Neural cell (in vitro differentiated cells): Measurements from ENCODE around the gene S100G. TPM values are rescaled to one million over a fixed set of nuclear protein-coding genes. Genes with fewer than 3 reads are reported as not detected.
A peak's percentile ranks its signal among the peaks of the same experiment; 100 is the strongest.

ENCODE experiments used
- H2AFZ ChIP-seq: fragments of 200-600, 300-800 bp; sonication (generic), shearing (Covaris generic); 2 replicates; pipeline ENCODE4 v1.6.0; 2014; ENCODE audit warnings: low read depth, mild to moderate bottlenecking, antibody characterized with exemption, low read length, moderate library complexity
- H3F3A ChIP-seq: fragments of 200-600 bp; shearing (Covaris generic); 2 replicates; pipeline ENCODE4 v1.6.1; 2016; ENCODE audit warnings: mild to moderate bottlenecking, moderate library complexity, mixed read lengths, antibody characterized with exemption, low read length; ENCODE audit not compliant: insufficient read depth, poor library complexity, severe bottlenecking
- H3K27ac ChIP-seq: fragments of 200-600, 300-800 bp; sonication (generic), shearing (Covaris generic); 2 replicates; pipeline ENCODE4 v1.5.1; 2014; ENCODE audit warnings: mild to moderate bottlenecking, low read length, moderate library complexity
- H3K27me3 ChIP-seq: fragments of 300-800, 200-600 bp; sonication (generic), shearing (Covaris generic); 2 replicates; pipeline ENCODE4 v1.6.0; 2014; ENCODE audit warnings: mild to moderate bottlenecking, low read depth, low read length, moderate library complexity; ENCODE audit not compliant: insufficient read depth
- H3K36me3 ChIP-seq: fragments of 300-800, 200-600 bp; sonication (generic), shearing (Covaris generic); 2 replicates; pipeline ENCODE4 v1.5.1; 2014; ENCODE audit warnings: mild to moderate bottlenecking, antibody characterized with exemption, low read length, moderate library complexity; ENCODE audit not compliant: insufficient read depth
- H3K4me2 ChIP-seq: fragments of 300-800, 200-600 bp; sonication (generic), shearing (Covaris generic); 2 replicates; pipeline ENCODE4 v1.6.0; 2014; ENCODE audit warnings: mild to moderate bottlenecking, low read length
- H3K4me3 ChIP-seq: fragments of 300-800, 200-600 bp; sonication (generic), shearing (Covaris generic); 2 replicates; pipeline ENCODE4 v1.5.1; 2014; ENCODE audit warnings: mild to moderate bottlenecking, low read length, moderate library complexity
- H3K79me2 ChIP-seq: fragments of 200-600 bp; shearing (Covaris generic); replicated peaks from 2 replicates; pipeline ENCODE4 v1.6.0; 2014; ENCODE audit warnings: mild to moderate bottlenecking, low read length, moderate library complexity; ENCODE audit not compliant: insufficient read depth
- H3K9ac ChIP-seq: fragments of 300-800, 200-600 bp; sonication (generic), shearing (Covaris generic); 2 replicates; pipeline ENCODE4 v1.6.1; 2016; ENCODE audit warnings: mild to moderate bottlenecking, low read length, mixed read lengths
- H3K9me2 ChIP-seq: fragments of 200-600 bp; shearing (Covaris generic); 2 replicates; pipeline ENCODE4 v1.6.1; 2016; ENCODE audit warnings: mild to moderate bottlenecking, low read length, mixed read lengths; ENCODE audit not compliant: insufficient read depth
- H3K9me3 ChIP-seq: fragments of 200-600, 300-800 bp; sonication (generic), shearing (Covaris generic); 2 replicates; pipeline ENCODE4 v1.6.1; 2016; ENCODE audit warnings: mild to moderate bottlenecking, mixed run types, low read length, moderate library complexity, mixed read lengths
- H4K20me1 ChIP-seq: fragments of 200-600 bp; shearing (Covaris generic); 2 replicates; pipeline ENCODE4 v1.6.1; 2016; ENCODE audit warnings: mild to moderate bottlenecking, mixed run types; ENCODE audit not compliant: insufficient read depth
- EP300 ChIP-seq: fragments of 450-650 bp; conservative IDR thresholded peaks from 2 replicates; pipeline ENCODE4 v1.6.1; 2014; ENCODE audit warnings: antibody characterized with exemption, mild to moderate bottlenecking, moderate library complexity; ENCODE audit not compliant: poor library complexity, severe bottlenecking
- EZH2 ChIP-seq: fragments of 200-600, 300-800 bp; shearing (Covaris generic), sonication (generic); IDR thresholded peaks from 2 replicates; pipeline ENCODE4 v1.6.1; 2014; ENCODE audit warnings: antibody characterized with exemption, low read length, borderline replicate concordance, mild to moderate bottlenecking; ENCODE audit not compliant: insufficient read depth, poor library complexity, severe bottlenecking
- MXI1 ChIP-seq: fragments of 450-650 bp; conservative IDR thresholded peaks from 2 replicates; pipeline ENCODE4 v1.6.1; 2014; ENCODE audit warnings: antibody characterized with exemption, mild to moderate bottlenecking; ENCODE audit not compliant: poor library complexity, severe bottlenecking
- POLR2AphosphoS5 ChIP-seq: IDR thresholded peaks from 2 replicates; pipeline ENCODE4 v1.6.1; 2012
- RAD21 ChIP-seq: fragments of 450-650 bp; conservative IDR thresholded peaks from 2 replicates; pipeline ENCODE4 v1.6.1; 2014; ENCODE audit warnings: antibody characterized with exemption, mild to moderate bottlenecking, moderate library complexity
- SMC3 ChIP-seq: fragments of 450-650 bp; conservative IDR thresholded peaks from 2 replicates; pipeline ENCODE4 v1.6.1; 2014; ENCODE audit warnings: antibody characterized with exemption, mild to moderate bottlenecking, moderate library complexity; ENCODE audit not compliant: poor library complexity
- TAF1 ChIP-seq: IDR thresholded peaks from 2 replicates; pipeline ENCODE4 v1.6.1; 2012; ENCODE audit warnings: low read depth
- polyA plus RNA-seq: library from polyadenylated mRNA; depleted of rRNA; stranded (reverse); fragments of >200 nt; gene quantifications from 2 replicates; pipeline ENCODE4 v1.2.3, GENCODE V29; 2014
- TF ChIP-seq, protein P1 (sequence below): fragments of 450-650 bp; IDR thresholded peaks from 2 replicates; pipeline ENCODE4 v1.5.1; 2014; ENCODE audit warnings: antibody characterized with exemption, mild to moderate bottlenecking, moderate library complexity; ENCODE audit not compliant: poor library complexity, severe bottlenecking
- TF ChIP-seq, protein P2 (sequence below): IDR thresholded peaks from 2 replicates; pipeline ENCODE4 v1.6.1; 2012; ENCODE audit warnings: borderline replicate concordance

The S100G gene
- polyA plus RNA-seq, 1 donor from 2014 or later: not detected

DNA sequence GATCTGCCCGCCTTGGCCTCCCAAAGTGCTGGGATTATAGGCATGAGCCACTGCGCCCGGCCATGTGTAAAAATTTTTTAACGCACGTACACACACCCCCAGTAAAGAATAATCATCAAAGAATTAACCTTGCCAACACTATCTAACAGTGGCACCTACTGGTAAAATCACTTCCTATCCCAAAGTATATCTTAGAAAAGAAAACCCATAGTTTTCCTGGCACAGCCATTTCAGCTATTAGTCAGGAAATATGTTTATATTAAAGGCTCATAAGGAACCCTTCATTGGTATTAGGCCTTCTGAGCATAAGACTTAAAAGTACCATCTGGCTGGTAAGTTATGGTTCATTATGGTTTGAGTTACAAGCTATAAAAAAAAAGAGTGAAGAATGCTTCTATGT is 14.1 kb downstream of the S100G start:
- H3K27ac ChIP-seq: no peak overlapping the region
- no peak overlapping the region for H2AFZ ChIP-seq
- no peak overlapping the region for H3K9ac ChIP-seq
- no peak overlapping the region for H3K4me3 ChIP-seq
- H4K20me1 ChIP-seq: no peaks in the 10 kb centered on the region
- no peak overlapping the region for H3K4me2 ChIP-seq
- peak; percentile 21 for TF ChIP-seq RAD21
- no peak for TF ChIP-seq EP300
- no peaks in the 10 kb centered on the region for H3F3A ChIP-seq
- no peaks in the 10 kb centered on the region for H3K9me3 ChIP-seq
- no peaks in the 10 kb centered on the region for H3K9me2 ChIP-seq
- H3K79me2 ChIP-seq: no peaks in the 10 kb centered on the region
- H3K36me3 ChIP-seq: no peaks in the 10 kb centered on the region
- H3K27me3 ChIP-seq: no peaks in the 10 kb centered on the region

DNA sequence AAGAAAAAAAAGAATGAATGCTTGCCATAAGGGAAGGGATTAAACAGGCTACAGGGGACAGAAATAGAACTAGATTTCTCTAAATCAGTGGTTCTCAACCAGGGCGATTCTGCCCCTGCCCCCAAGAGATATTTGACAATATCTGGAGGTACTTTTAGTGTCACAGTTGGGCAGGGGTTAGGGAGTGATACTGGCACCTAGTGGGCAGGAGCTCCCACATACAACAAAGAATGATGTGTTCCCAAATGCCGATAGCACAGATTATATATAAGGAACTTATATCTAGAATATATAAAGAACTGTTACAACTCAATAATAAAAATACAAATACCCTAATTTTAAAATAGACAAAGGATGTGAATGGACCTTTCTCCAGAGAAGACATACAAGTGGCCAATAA is 14.7 kb downstream of the S100G start:
- TF ChIP-seq, protein P1, sequence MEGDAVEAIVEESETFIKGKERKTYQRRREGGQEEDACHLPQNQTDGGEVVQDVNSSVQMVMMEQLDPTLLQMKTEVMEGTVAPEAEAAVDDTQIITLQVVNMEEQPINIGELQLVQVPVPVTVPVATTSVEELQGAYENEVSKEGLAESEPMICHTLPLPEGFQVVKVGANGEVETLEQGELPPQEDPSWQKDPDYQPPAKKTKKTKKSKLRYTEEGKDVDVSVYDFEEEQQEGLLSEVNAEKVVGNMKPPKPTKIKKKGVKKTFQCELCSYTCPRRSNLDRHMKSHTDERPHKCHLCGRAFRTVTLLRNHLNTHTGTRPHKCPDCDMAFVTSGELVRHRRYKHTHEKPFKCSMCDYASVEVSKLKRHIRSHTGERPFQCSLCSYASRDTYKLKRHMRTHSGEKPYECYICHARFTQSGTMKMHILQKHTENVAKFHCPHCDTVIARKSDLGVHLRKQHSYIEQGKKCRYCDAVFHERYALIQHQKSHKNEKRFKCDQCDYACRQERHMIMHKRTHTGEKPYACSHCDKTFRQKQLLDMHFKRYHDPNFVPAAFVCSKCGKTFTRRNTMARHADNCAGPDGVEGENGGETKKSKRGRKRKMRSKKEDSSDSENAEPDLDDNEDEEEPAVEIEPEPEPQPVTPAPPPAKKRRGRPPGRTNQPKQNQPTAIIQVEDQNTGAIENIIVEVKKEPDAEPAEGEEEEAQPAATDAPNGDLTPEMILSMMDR: no peak
- no peak for TF ChIP-seq POLR2AphosphoS5
- TF ChIP-seq, protein P2, sequence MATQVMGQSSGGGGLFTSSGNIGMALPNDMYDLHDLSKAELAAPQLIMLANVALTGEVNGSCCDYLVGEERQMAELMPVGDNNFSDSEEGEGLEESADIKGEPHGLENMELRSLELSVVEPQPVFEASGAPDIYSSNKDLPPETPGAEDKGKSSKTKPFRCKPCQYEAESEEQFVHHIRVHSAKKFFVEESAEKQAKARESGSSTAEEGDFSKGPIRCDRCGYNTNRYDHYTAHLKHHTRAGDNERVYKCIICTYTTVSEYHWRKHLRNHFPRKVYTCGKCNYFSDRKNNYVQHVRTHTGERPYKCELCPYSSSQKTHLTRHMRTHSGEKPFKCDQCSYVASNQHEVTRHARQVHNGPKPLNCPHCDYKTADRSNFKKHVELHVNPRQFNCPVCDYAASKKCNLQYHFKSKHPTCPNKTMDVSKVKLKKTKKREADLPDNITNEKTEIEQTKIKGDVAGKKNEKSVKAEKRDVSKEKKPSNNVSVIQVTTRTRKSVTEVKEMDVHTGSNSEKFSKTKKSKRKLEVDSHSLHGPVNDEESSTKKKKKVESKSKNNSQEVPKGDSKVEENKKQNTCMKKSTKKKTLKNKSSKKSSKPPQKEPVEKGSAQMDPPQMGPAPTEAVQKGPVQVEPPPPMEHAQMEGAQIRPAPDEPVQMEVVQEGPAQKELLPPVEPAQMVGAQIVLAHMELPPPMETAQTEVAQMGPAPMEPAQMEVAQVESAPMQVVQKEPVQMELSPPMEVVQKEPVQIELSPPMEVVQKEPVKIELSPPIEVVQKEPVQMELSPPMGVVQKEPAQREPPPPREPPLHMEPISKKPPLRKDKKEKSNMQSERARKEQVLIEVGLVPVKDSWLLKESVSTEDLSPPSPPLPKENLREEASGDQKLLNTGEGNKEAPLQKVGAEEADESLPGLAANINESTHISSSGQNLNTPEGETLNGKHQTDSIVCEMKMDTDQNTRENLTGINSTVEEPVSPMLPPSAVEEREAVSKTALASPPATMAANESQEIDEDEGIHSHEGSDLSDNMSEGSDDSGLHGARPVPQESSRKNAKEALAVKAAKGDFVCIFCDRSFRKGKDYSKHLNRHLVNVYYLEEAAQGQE: no peak
- TF ChIP-seq EP300: no peak
- no peak for TF ChIP-seq MXI1
- no peak for TF ChIP-seq SMC3
- TF ChIP-seq RAD21: no peak
- TF ChIP-seq TAF1: no peak
- TF ChIP-seq EZH2: no peak
- Histone ChIP-seq H2AFZ (no peak overlapping the region), H3K4me3 (no peak overlapping the region), H3K9me2 (no peaks in the 10 kb centered on the region), H3F3A (no peaks in the 10 kb centered on the region), H4K20me1 (no peaks in the 10 kb centered on the region), H3K27ac (no peak overlapping the region), H3K4me2 (no peak overlapping the region), H3K36me3 (no peaks in the 10 kb centered on the region), H3K27me3 (no peaks in the 10 kb centered on the region), H3K9ac (no peak overlapping the region), H3K79me2 (no peaks in the 10 kb centered on the region), H3K9me3 (no peaks in the 10 kb centered on the region)

DNA sequence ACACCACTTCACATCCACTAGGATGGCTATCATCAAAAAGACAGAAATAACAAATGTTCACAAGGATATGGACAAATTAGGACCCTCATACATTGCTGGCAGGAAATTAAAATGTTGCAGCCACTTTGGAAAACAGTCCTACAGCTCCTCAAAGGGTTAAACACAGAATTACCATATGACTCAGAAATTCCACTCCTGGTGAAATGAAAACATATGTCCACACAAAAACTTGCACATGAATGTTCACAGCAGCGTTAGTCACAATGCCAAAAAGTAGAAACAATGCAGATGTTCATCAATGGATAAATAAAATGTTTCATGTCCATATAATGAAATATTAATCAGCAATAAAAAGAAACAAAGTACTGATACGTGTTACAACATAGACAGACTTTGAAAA is 15.1 kb downstream of the S100G start:
- Histone ChIP-seq H3K9ac (no peak overlapping the region), H3K79me2 (no peaks in the 10 kb centered on the region), H3K36me3 (no peaks in the 10 kb centered on the region), H3K9me3 (no peaks in the 10 kb centered on the region), H3K27me3 (no peaks in the 10 kb centered on the region), H3K9me2 (no peaks in the 10 kb centered on the region), H3K4me3 (no peak overlapping the region), H4K20me1 (no peaks in the 10 kb centered on the region), H3K27ac (no peak overlapping the region), H3F3A (no peaks in the 10 kb centered on the region), H3K4me2 (no peak overlapping the region), H2AFZ (no peak overlapping the region)
- no peak for TF ChIP-seq MXI1
